Inferior parietal cortex (tissue), 1 donor: ENCODE data around the gene STK24.

Experiments
- DNase-seq: peaks from one replicate; pipeline ENCODE4 v3.0.0-alpha.2; 2016; ENCODE audit errors: extremely low spot score

The STK24 gene

GRCh38 chr13:98473135-98473787 lies 103.6 kb downstream of the STK24 start:
- no peak for DNase-seq

GRCh38 chr13:98471934-98472333 lies 105.0 kb downstream of the STK24 start:
- no peak for DNase-seq

- no peak for DNase-seq
These were observed 106.0 kb downstream of the STK24 start for GRCh38 chr13:98470920-98471319.

- no peak for DNase-seq
These were observed 108.0 kb downstream of the STK24 start for GRCh38 chr13:98468929-98469328.

- DNase-seq, result no peak
These were observed 108.5 kb downstream of the STK24 start for GRCh38 chr13:98468361-98468760.

- DNase-seq, result no peak
These were observed 109.5 kb downstream of the STK24 start for GRCh38 chr13:98467263-98467985.

GRCh38 chr13:98466634-98467236 lies 110.2 kb downstream of the STK24 start:
- no peak for DNase-seq

GRCh38 chr13:98462946-98463345 lies 114.0 kb downstream of the STK24 start:
- no peak for DNase-seq

GRCh38 chr13:98462241-98462882 lies 114.5 kb downstream of the STK24 start:
- DNase-seq, result no peak

- no peak for DNase-seq
These were observed 115.2 kb downstream of the STK24 start for GRCh38 chr13:98461486-98462240.

- DNase-seq, result no peak
These were observed 116.4 kb downstream of the STK24 start for GRCh38 chr13:98460516-98460915.

- DNase-seq, result no peak
These were observed 117.1 kb downstream of the STK24 start for GRCh38 chr13:98459721-98460370.

- no peak for DNase-seq
These were observed 117.7 kb downstream of the STK24 start for GRCh38 chr13:98459171-98459681.

- no peak for DNase-seq
These were observed 118.5 kb downstream of the STK24 start for GRCh38 chr13:98458431-98458830.

- no peak for DNase-seq
These were observed 119.9 kb downstream of the STK24 start for GRCh38 chr13:98457053-98457452.

- no peak for DNase-seq
These were observed 120.5 kb downstream of the STK24 start for GRCh38 chr13:98456413-98456845.

- peak; percentile 79 for DNase-seq
These were observed 122.5 kb downstream of the STK24 start for GRCh38 chr13:98454389-98454881.

- no peak for DNase-seq
These were observed 123.8 kb downstream of the STK24 start for GRCh38 chr13:98452851-98453843.

- DNase-seq, result no peak
These were observed 125.0 kb downstream of the STK24 start for GRCh38 chr13:98451676-98452470.
